GM18867 (cell line): ENCODE results near the gene BEX4.
"Not testable (repeated sequence)": the region's sequence is repeated elsewhere in the genome, so short reads cannot be mapped to it uniquely, and the experiment has no call there.

ENCODE experiments used
- ATAC-seq: cut with Tn5 transposase; IDR thresholded peaks from one replicate; pipeline ENCODE4 v1.9.1; 2021; ENCODE audit warnings: mild to moderate bottlenecking, moderate library complexity; ENCODE audit not compliant: unreplicated experiment

The BEX4 gene, protein sequence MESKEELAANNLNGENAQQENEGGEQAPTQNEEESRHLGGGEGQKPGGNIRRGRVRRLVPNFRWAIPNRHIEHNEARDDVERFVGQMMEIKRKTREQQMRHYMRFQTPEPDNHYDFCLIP

DNA sequence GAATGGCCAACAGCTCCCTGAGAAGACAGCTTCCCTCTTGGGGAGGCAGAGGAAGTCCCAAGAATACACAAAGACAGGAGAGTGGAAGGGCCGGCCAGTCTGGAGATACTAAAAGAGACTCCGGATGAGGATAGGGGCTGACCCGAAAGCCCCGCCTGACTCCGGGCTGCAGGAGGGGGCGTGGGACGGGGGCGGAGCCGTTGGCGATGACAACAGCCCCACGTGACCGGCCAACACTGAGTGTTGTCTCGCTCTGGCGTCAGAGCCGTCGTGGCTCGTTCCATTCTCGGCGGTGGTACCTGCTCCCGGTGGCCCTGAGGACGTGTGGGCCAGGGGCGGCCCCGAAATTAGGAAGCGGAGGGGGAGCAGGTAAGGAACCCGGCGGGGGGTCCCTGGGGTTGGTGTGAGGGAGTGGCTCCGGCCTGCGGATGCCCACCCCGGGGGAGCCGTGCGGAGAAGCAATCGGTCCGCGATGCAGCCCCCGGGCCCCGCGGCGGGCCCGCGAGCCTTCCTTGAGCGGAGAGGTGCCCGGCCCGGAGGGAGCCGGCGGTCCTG, at the start of gene BEX4:
Gene BEX4, plus strand, starts transcription at position 239 of the 555 bp plus-strand sequence. CDS start 1,046 bp downstream, outside the sequence.
- ATAC-seq: peak; percentile 50

DNA sequence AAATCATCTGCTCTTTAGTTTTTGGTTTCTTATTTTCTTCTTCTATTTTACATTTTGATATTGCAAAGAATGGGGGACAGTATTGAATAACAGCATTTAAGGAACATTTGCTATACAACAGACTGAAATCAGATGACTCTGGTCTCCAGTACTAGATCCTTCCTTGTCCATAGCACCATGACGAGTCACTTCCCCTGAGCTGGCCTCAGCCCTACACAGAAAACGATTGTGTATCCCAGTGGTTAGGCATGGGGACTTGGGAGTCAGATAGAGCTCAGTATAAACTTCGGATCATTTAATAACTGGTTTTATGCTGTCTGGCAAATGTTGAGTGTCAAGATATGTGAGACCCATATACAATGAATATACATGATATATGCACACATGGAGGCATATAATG, 44.7 kb upstream of the BEX4 start:
- ATAC-seq: no peak

DNA sequence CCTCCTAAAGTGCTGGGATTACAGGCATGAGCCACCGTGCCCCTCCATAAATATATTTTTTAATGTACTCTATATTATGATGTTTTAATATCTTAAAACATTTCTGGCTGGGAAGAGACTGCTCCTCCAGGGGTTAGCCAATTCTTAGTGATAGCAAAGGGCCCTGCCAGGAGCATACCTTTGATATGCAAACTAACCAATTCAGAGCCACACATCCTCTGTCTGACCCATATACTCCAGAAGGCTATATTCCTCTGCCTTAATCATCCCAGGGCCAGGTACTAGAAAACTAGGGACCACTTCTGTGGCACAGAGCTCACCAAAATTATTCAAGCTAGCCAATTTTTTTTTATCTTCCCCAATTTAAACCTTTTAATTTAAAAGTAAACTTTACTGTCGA, 43.6 kb upstream of the BEX4 start:
- no peak for ATAC-seq

DNA sequence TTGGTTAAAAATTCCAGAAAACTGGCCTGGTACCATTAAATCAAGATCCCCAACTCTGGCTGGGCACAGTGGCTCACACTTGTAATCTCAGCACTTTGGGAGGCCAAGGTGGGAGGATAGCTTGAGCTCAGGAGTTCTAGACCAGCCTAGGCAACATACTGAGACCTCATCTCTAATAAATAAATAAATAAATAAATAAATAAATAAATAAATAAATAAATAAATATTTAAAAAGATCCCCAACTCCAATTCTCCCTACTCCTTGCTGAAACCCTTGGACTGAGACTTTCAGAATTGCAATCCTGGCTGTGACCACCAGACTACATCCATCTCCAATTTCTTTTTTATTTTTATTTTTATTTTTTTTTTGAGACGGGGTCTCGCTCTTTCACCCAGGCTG, 39.7 kb upstream of the BEX4 start:
- not testable (repeated sequence) for ATAC-seq

DNA sequence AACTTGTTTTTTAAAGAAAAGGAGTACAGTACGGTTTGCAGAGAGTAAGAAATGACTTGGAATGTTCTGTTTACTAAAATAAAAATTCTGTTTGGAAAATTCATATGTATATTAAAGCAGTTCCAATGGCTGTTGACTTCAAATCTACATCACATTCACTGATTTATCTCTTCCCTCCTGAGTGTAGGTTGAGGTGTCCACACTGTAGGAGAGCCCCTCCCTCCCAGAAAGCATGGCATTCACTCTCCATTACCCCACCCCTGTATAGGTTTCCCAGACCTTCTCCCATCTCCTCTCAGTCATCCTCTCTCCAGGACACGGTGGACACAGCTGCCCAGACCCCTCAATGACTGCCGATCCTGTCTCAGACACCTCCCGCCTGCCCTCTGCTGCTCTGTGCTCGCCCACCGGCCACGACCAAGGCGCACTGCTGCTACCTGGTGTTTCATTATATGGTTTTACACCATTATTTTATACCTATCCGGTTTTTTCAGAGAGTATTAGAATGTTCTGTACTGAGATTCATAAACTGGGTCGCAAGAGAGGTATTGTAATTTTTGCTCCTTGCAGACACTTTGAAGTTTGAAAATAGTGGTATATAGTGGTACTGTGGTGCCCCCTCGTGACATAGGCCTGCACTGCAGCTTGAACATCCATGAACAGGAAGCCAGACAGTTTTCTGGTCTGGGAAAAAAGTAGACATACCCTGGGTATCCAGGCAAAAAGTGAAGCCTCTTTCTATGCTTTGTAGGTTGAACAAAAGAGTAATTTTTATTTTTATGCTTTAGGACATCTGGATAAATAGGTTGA, 38.8 kb upstream of the BEX4 start:
- ATAC-seq: peak; percentile 86

DNA sequence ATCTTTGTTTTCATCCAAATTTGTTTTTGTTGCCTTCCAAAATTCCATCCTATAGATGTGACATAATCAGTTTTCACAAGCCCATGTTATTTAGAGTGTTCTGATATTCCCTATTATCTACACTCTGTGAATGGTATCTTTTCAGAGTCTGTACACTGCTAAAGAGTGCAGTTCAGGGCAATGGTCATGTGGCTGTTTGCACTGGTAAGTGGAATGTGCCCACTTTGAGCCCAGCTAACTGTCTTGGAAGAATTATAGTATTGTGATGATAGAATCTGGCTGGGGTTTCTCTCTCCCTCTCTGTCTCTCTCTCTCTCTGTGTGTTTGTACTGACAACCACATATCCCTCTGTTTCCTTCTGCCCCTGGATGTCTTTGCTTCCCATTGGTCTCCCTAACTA, 37.4 kb upstream of the BEX4 start:
- ATAC-seq: no peak

DNA sequence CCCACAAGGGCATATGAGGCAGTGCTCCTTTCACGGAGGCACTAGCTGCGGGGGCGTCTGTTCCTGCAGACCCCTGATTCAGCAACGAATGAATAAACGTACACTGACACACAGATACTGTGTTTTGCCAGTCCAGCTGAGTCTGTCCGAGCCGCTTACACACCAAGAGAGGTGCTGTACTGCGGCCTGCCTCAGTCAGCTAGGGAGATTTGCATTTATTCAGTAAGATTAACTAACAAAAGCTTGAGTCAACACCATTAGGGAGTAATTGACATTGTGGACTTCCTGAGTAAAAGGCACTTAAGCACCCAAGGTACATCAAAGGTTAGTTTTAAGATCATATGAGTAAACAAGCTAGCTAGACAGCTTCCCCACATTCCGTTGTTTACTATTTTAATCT, 31.0 kb upstream of the BEX4 start:
- ATAC-seq: no peak

DNA sequence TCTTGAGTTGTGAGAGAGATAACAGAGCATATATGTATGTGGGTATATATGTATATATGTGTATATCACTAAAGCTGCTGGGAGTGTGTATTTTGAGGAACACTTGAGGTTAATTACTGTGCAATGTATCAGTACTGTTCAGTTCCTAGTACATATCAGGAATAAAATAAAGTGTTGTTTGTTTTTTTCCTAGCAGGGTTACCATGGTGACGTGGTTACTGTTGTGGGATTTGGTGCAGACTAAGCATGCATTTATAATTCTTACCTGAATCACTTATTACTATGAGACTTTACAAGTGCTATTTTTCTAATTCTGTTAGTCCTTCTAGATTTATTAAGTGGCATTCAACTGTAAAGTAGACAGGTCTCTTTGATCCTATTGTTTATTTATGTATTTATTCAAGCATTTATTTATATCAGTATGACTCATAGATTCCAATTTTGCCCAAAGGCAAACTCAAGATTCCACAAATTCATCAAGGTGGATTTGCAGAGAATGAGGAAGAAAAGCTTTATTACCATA, 26.9 kb upstream of the BEX4 start:
- no peak for ATAC-seq

DNA sequence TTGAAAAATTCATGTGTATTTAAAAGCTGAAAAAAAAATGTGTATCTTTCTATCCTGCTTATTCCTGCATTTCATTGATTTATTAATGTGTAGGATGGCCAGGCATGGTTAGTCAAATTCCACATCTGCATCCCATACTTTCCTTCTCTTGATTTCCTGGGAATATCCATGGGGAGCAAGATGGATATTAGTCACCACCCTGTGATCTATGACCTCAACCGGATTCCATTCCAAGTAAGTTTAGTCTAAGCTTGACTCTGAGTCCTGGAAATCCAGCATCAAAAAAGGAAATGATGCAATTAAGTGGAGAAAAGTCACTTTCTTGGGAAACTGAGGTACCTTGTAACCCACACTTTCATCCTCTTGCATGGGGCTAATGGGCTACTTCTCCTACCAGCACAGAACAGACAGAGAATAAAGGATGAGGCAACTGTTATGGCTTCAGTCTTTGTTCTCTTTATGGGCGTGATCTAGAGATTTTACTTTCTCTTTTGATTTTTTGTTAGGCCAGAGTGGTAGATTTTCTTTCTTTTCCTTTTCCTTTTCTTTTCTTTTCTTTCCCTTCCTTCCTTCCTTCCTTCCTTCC, 17.1 kb upstream of the BEX4 start:
- ATAC-seq: no peak

DNA sequence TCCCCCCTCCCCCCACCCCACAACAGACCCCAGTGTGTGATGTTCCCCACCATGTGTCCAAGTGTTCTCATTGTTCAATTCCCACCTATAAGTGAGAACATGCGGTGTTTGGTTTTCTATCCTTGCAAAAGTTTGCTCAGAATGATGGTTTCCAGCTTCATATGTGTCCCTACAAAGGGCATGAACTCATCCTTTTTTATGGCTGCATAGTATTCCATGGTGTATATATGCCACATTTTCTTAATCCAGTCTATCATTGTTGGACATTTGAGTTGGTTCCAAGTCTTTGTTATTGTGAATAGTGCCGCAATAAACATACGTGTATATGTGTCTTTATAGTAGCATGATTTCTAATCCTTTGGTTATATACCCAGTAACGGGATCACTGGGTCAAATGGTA, 16.2 kb upstream of the BEX4 start:
- ATAC-seq: not testable (repeated sequence)

DNA sequence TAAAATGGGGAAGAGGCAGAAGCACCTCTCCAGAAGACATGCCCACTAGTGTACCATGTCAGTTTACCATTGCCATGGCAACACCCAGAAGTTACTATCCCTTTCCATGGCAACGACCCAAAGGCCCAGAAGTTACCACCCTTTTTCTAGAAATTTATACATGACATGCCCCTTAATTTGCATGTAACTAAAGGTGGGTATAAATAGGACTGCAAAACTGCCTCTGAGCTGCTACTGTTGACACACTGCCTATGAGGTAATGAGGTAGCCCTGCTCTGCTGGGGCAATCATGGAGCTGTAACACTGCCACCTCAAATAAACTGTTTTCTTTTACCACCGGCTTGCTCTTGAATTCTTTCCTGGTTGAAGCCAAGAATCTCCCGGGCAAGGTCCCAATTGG, 13.9 kb upstream of the BEX4 start:
- ATAC-seq: no peak

DNA sequence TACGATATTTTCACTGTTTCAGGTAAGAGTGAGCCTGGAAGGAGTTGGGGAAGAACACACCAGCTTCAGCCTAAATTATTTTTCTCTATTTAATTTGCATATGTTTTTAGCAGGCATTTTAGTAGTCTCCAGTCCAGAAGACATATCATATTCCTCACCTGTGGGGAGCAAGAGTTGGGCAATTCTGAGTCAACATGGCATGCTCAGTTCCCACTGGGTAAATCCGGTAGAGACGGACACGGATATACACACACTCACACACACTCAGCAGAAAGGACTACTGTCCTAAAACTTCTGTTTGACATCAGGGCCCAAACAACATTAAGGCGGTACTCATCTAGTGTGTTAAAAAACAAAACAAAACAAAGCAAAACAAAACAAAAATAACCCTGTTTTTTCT, 4.9 kb upstream of the BEX4 start:
- no peak for ATAC-seq

DNA sequence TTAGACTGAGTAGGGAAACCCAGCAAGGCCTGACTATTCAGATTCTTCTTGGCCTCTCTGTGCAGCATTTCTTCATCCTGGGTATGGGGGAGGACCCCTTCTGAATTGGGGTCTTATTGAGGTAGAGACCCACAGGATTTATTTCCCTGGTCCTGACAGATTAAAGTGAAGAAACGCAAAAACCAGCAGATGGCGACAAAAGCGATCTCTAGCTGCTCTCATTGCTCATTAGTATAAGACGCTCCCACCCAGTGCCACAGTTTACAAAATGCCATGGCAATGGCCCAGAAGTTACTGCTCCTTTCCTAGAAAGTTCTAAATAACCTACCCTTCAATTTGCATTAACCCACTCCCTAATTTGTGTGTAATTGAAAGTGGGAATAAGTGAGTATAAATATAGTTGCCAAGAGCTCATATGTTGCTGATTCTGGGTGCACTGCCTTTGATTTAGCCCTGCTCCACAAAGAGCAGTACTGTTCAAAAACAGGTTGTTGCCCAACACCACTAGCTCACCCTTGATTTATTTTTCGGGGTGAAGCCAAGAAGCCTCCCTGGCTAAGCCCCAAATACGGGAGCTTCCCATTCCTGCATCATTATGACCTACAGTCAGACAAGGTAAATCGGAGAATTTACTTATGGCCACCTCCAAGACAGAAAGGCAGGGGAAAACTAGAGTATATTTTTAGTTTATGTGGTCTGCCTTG, 3.7 kb upstream of the BEX4 start:
- peak; percentile 65 for ATAC-seq

DNA sequence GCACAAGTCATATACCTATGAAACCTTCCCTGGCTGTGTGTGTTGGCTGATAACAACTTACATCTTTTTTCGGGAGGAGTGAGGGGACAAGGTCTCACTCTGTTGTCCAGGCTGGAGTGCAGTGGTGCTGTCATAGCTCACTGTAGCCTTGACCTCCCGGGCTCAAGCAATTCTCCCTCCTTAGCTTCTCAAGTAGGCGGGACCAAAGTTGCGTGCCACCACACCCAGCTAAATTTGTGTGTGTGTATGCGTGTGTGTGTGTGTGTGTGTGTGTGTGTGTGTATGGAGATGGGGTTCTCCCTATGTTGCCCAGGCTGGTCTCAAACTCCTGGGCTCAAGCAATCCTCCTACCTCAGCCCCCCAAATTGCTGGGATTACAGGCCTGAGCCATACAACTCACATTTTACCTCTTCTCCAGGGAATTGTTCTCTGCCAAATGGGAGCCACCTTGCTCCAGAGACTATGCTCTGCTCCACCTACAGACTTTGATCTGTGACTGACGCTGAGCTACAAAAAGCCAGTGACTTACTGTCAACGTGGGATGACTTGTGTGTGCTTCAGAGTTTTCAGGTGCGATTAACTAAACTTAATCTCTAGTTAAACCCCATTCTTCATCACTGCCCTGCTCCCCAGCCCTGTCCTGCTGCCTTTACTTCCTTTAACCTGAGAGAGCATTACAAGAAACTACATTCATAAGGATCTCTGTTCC, 2.0 kb upstream of the BEX4 start:
- ATAC-seq: no peak

DNA sequence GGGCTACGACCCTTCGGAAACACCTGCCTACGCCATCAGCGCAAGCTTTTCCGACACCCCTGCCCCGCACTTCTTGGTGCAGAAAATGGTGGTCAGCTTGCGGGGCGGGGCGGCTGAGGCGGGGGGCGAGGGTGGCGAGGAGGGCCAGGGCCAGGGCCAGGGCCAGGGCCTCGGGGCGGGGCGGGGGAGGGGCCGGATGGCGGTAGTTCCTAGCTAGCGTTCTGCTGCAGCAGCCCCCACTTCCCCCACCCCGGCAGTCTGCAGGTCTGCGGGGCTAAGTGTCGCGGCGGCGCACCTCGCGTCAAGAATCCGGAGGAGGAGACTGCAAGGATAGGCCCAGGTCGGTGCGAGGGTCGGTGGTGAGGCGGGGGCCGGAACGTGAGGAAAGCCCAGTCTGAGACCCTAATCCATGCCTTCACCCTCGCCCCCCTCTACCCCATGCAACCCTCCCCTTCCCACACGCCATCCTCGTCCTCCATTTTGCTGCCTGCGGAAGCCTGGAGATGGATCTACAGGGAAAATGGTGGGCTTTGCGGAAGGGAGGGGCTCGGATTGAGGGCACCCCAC, 600 bp downstream of the BEX4 start:
- no peak for ATAC-seq

DNA sequence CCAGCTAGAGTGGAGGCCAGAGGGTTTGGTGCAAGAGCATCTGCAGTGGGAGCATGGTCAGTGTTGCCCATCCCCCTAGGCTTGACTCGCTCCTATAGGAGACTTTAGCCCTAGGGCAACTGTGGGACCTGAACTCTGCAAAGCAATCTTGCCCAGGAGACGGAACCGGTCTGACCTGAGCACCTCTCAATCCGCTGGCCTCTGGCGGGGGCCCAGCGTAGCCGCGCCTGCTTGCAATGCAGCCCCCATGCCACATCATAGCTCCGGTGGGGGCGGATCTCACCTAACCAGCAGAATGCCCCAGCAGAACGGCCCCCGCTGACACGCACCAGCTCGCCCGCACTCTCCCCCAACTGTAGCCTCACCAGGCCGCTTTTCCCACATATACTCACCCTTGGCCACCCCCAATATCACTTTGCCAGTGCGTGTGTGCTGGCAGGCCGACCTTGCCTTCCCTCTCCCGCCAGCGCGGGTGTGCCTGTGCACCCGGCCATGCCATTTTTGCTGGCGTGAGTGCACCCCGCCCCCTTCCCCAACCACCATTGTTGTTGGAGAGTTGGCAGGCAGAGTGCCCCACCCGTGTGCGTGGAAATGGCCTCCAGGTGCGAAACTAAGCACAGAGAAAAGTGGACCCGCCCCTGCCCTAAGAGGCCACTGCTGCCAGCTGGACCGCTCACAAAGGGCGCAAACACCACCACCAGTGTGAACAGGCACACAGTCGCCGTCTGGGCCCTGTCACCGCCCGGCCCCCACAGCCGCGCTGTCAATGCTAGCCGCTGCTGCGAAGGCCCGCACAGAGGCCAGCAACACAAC, 5.8 kb downstream of the BEX4 start:
- ATAC-seq: no peak

DNA sequence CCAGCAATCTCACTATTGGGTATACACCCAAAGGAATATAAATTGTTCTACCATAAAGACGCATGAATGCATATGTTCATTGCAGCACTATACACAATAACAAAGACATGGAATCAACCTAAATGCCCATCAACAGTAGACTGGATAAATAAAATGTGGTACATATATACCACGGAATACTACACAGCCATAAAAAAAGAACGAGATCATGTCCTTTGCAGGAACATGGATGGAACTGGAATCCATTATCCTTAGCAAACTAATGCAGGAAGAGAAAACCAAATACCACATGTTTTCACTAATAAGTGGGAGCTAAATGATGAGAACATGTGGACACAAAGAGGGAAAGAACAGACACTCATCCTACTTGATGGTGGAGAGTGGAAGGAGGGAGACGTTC, 11.0 kb downstream of the BEX4 start:
- ATAC-seq: not testable (repeated sequence)

DNA sequence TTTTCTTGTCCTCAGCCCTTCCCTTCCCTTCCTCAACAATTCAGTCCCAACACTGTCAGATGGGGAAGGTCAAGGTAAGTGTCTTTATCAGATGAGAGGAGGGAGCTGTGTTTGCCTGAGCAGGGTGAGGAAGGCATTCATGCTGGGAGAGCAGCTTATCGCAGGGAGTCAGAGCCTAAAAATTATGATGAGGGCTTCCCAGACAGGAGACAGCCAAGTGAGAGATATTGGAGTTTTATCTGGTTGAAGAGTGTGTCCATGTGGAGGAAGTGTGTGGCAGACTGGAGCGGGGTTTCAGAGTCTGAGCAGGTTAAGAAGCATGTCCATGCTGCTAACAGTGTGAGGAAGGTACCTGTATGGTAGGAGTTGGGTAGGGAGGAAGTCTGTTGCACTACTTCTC, 18.4 kb downstream of the BEX4 start:
- ATAC-seq: no peak

DNA sequence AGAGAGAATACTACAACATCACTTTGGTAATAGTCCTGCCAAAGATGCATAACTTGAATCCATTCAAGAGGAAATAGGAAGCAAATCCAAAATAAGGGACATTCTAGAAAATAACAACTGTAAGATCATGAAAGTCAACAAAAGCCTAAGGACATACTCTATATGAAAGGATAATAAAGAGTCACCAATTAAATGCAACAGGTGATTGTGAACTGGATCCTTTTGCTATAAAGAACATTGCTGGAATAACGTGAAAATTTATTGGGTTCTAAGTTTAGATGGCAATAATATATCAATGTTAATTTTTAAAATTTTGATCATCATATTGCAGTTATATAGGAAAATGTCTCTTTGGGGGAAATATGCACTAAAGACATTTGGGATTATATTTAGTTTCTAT, 20.0 kb downstream of the BEX4 start:
- ATAC-seq: no peak
